COLO668 (cell line): ENCODE results near the gene TBX10.
"Not testable (repeated sequence)": the region's sequence is repeated elsewhere in the genome, so short reads cannot be mapped to it uniquely, and the experiment has no call there.

ENCODE experiments used
- DNase-seq: peaks from one replicate; lab custom pipeline; 2025; ENCODE audit not compliant: unreplicated experiment; lab: John Stamatoyannopoulos, UW

The TBX10 gene

DNA sequence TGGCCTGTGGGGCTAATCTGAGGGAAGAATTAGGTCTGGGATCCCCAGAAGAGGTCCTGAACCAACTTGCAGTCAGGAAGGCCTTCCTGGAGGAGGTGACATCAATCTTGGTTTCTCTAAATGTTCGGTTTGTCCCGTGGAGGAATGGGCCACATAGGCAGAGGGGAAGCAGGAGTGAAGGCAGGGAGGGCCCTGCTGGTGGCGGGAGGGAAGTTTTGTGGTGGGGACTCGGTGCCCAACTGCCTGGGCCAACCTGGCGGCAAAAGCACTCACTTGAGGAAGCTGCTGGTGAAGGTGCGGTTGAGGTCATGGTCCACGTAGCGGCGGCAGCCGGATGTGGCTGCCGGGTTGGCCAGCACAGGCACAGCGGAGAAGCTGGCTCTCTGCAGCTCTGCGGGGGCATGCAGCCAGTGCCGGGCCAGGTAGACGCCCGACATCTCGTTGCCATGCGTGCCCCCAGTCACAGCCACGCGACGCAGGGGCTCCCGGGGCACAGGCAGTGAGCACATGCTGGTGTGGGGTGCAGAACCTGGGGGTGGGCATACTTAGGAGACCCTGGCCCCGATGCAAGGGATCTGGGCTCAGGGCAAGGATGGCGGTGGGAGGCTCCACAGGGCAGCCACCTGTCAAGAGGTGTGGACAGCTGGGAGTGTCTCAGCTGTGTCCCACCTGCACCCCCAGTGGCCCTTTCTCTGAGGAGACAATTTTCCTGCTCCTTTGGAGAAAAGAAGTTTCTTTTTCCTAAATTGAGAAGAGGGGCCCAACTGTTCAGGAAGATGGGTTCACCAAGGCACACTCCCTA lies 7.2 kb upstream of the TBX10 start:
- no peak for DNase-seq

- DNase-seq: no peak
Measured at GRCh38 chr11:67645521-67646461, 6.2 kb upstream of the TBX10 start.

- DNase-seq: no peak
Measured at GRCh38 chr11:67644472-67645418, 5.2 kb upstream of the TBX10 start.

GRCh38 chr11:67644042-67644441 lies 4.5 kb upstream of the TBX10 start:
- DNase-seq: no peak

DNA sequence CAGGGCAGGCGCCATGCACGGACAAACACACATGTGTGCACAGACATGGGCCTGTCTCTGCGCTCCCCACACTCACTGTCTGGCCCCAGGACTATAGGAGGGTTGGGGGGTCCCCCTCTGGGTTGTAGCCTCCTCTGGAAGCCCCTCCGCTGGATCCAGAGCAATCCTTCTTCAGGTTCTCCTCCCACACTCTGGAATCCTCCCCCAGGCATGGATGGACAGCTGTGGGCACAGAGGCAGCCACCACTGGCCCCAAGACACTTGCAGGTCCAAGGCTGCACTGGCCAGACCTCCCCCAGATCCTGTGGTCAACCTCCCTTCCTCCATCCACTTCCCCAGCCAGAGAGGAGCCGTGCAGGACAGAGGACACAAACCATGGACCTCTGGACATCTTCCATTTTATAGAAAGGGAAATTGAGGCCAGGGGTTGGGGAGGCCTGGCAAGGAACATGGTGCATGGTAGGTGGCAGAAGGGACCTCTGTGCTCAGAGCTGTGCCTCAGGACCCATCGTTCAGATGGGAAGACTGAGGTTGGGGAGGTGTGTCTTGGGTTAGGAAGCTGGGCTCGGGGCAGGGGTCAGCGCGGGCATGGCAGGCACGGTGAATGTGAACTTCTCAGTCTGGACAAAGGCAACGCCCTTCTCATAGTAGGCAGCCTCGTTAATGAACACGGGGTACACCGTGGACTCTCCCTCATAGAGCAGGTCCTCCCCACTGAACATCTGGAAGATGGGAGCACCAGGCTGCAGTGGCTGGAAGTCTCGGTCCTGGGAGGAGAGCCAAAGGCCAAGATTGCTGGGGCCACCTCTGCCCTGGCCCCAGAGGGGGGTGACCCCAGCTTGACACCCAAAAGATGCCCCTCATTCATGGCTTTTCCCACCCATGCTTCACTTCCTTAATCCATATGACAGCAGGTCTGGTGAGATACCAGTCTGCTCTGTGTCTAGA lies 2.9 kb upstream of the TBX10 start:
- DNase-seq: no peak

- DNase-seq: no peak
Measured at GRCh38 chr11:67641338-67642172, 2.0 kb upstream of the TBX10 start.

- no peak for DNase-seq
Measured at GRCh38 chr11:67640758-67641337, 1.3 kb upstream of the TBX10 start.

DNA sequence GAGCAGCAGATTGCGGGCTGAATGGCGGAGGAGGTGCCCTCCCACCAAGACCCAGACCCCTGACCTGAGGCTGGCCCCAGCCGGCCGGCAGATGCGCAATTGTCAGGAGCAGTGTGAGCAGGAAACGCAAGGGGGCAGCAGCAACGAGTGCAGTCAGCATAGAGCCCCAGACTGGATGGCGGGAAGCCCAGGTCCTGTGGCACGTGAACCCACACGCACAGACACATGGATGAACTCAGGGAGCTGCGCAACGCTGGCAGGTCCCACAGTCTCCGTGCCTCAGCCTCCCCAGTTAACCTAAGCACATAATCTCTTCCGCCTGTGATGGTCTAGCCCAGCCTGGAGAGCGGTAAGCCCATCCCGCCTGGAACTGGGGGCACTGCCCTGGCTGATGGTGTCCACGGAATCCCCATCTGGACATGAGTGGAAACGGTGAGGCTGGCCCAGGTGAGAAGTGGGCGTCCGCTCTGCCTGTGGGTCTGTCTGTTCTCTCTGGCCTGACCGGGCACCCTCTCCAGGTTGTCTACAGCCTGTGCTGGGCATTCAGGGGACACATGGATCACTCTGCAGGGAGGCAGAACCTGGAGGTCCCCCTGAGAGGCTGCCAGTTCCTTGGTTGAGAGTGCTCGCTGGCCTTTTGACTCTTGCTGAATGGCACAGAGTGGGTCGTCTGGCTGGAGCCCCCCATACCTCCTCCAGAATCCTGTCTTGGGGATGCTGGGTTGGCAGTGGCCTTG lies 626 bp upstream of the TBX10 start:
- DNase-seq: peak; percentile 61

GRCh38 chr11:67638535-67639437 lies 777 bp downstream of the TBX10 start:
- DNase-seq: no peak

DNA sequence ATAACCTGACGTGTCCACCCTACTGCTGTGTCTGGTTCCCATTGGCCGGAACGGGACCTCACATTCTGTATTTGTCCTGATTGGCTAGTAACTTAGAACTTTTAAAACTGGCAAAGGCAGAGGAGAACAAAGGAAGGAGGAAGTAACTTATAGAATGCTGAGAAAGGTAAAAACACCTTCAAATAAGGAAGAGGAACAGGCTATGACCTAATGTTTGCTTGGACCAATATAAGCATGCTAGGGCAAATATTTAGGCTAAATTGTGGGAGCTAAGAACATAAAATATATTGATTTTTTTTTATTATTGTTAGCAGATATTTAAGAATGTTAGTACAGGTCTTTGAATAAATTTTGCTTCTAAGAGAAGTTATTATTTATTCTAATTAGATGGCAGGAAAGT lies 2.1 kb downstream of the TBX10 start:
- DNase-seq: not testable (repeated sequence)

DNA sequence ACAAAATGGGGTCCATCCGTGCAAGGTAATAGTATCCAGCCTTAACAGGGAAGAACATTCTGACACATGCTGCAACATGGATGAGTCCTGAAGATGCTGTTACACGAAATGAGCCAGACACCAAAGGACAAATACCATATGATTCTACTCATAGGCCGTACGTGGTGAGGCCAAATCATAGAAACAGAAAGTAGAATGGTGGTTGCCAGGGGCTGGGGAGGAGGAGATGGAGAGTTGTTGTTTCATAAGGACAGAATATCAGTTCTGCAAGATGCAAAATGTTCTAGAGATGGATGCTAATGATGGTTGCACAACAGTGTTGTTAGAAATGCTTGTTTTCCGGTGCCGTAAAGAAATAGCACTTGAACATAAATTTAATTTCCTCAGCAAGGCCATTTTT lies 2.6 kb downstream of the TBX10 start:
- no peak for DNase-seq

GRCh38 chr11:67635231-67635521 lies 4.4 kb downstream of the TBX10 start:
- no peak for DNase-seq

- peak; percentile 74 for DNase-seq
Measured at GRCh38 chr11:67634366-67635230, 5.0 kb downstream of the TBX10 start.

- no peak for DNase-seq
Measured at GRCh38 chr11:67633758-67634365, 5.7 kb downstream of the TBX10 start.

GRCh38 chr11:67632982-67633755 lies 6.4 kb downstream of the TBX10 start:
- no peak for DNase-seq
